HCT116 (cell line): ENCODE measurements around the gene NIM1K. TPM values are rescaled to one million over a fixed set of nuclear protein-coding genes. Genes with fewer than 3 reads are reported as not detected.

Source experiments
- ATAC-seq: fragments of 200-7000 bp; cut with Tn5 transposase; 2 replicates; pipeline ENCODE4 v1.9.1; 2020; ENCODE audit warnings: mild to moderate bottlenecking, moderate library complexity
- BruUV-seq: library from RNA; stranded (reverse); fragments of 400-500 nt; replicated peaks from 2 replicates; lab custom pipeline; 2021; lab: Mats Ljungman, UMichigan
- CTCF ChIA-PET: fragments of 300-600 bp; sonication (Branson Sonifier 250); formaldehyde crosslinking; loops from one replicate; lab custom pipeline; 2021; ENCODE audit warnings: antibody characterized with exemption; lab: Charles Lee
- POLR2A ChIA-PET: fragments of 300-600, 350-600 bp; sonication (Branson Sonifier 250); formaldehyde crosslinking; loops from one replicate; lab custom pipeline; 2021; ENCODE audit warnings: antibody characterized with exemption; lab: Charles Lee
- RAD21 ChIA-PET, 2 experiments: fragments of 300-600 bp; sonication (Branson Sonifier 250); formaldehyde crosslinking; loops; one replicate each; lab custom pipeline; 2023; ENCODE audit warnings: low total read pairs in 2 of 2; ENCODE audit not compliant: uncharacterized antibody in 2 of 2, unreplicated experiment in 2 of 2, low non-redundant PET in 1 of 2; lab: Charles Lee
- DNase-seq: peaks from one replicate; pipeline ENCODE4 v3.0.0-alpha.2; 2010; ENCODE audit warnings: low read depth, low spot score
- H2AFZ ChIP-seq: fragments of 200-600 bp; shearing (Covaris generic), sonication (generic); 2 replicates; pipeline ENCODE4 v1.6.1; 2017; ENCODE audit warnings: low read depth, mixed run types, mixed read lengths, antibody characterized with exemption, low read length; ENCODE audit not compliant: poor library complexity, severe bottlenecking
- H3K27ac ChIP-seq: 2 replicates; pipeline ENCODE4 v1.5.1; 2012; ENCODE audit warnings: low read depth, low read length
- H3K27me3 ChIP-seq: fragments of 200-600 bp; sonication (generic); 2 replicates; pipeline ENCODE4 v1.6.1; 2016; ENCODE audit warnings: mixed run types, low read length, mixed read lengths; ENCODE audit not compliant: insufficient read depth
- H3K36me3 ChIP-seq, 2 experiments: fragments of 200-500 bp in 1 of 2; fragments of 200-600 bp in 1 of 2; sonication (Bioruptor generic) in 1 of 2; sonication (generic) in 1 of 2; 2 replicates each; pipeline versions ENCODE4 v1.5.1 to v1.6.1; 2014 to 2016; ENCODE audit warnings: low read length in 2 of 2, inconsistent platforms in 1 of 2, mixed read lengths in 1 of 2, mixed run types in 1 of 2; ENCODE audit not compliant: insufficient read depth in 2 of 2, control insufficient read depth in 1 of 2
- H3K4me1 ChIP-seq, 2 experiments: fragments of 200-600 bp in 1 of 2; sonication (generic) in 1 of 2; 2 replicates each; pipeline versions ENCODE4 v1.5.1 to v1.6.1; 2012 to 2017; ENCODE audit warnings: low read length in 2 of 2, inconsistent platforms in 1 of 2, mild to moderate bottlenecking in 1 of 2, mixed read lengths in 1 of 2, mixed run types in 1 of 2, moderate library complexity in 1 of 2; ENCODE audit not compliant: insufficient read depth in 2 of 2, control insufficient read depth in 1 of 2
- H3K4me2 ChIP-seq: fragments of 200-600 bp; sonication (generic); 2 replicates; pipeline ENCODE4 v1.6.1; 2017; ENCODE audit warnings: mixed run types, low read length, mixed read lengths
- H3K4me3 ChIP-seq, 2 experiments: fragments of 200-600 bp in 1 of 2; sonication (generic) in 1 of 2; replicated peaks in 1 of 2; 2 replicates each; pipeline ENCODE4 v1.5.1; 2011 to 2016; ENCODE audit warnings: low read length in 2 of 2, control low read depth in 1 of 2, low read depth in 1 of 2, mild to moderate bottlenecking in 1 of 2, mixed read lengths in 1 of 2, mixed run types in 1 of 2
- H3K79me2 ChIP-seq: fragments of 200-600 bp; sonication (generic); 2 replicates; pipeline ENCODE4 v1.6.1; 2017; ENCODE audit warnings: mild to moderate bottlenecking, mixed run types, low read length, moderate library complexity, mixed read lengths; ENCODE audit not compliant: insufficient read depth
- H3K9ac ChIP-seq: fragments of 200-600 bp; sonication (generic); 2 replicates; pipeline ENCODE4 v1.6.1; 2016; ENCODE audit warnings: low read length, mixed read lengths
- H3K9me2 ChIP-seq: fragments of 200-600 bp; sonication (generic), shearing (Covaris generic); 2 replicates; pipeline ENCODE4 v1.6.1; 2017; ENCODE audit warnings: mixed run types, mild to moderate bottlenecking, moderate library complexity; ENCODE audit not compliant: insufficient read depth
- H3K9me3 ChIP-seq, 2 experiments: fragments of 200-500 bp in 1 of 2; fragments of 200-600 bp in 1 of 2; sonication (Bioruptor generic) in 1 of 2; sonication (generic) in 1 of 2; 2 replicates each; pipeline ENCODE4 v1.6.1; 2014 to 2017; ENCODE audit warnings: low read length in 2 of 2, mixed read lengths in 2 of 2, inconsistent platforms in 1 of 2, low read depth in 1 of 2, mild to moderate bottlenecking in 1 of 2, mixed run types in 1 of 2, moderate library complexity in 1 of 2; ENCODE audit not compliant: control insufficient read depth in 1 of 2, insufficient read depth in 1 of 2
- H4K20me1 ChIP-seq: fragments of 200-600 bp; sonication (generic), shearing (Covaris generic); 2 replicates; pipeline ENCODE4 v1.6.1; 2017; ENCODE audit warnings: mixed run types, mild to moderate bottlenecking, moderate library complexity; ENCODE audit not compliant: insufficient read depth
- CBX3 ChIP-seq: IDR thresholded peaks from 2 replicates; pipeline ENCODE4 v1.6.1; 2012; ENCODE audit warnings: low read depth
- CEBPB ChIP-seq: IDR thresholded peaks from 2 replicates; pipeline ENCODE4 v1.6.1; 2012; ENCODE audit warnings: low read depth
- FOSL1 ChIP-seq: IDR thresholded peaks from 2 replicates; pipeline ENCODE4 v1.6.1; 2012; ENCODE audit warnings: low read depth
- JUND ChIP-seq: IDR thresholded peaks from 2 replicates; pipeline ENCODE4 v1.6.1; 2012
- POLR2AphosphoS5 ChIP-seq: IDR thresholded peaks from 2 replicates; pipeline ENCODE4 v1.6.1; 2011; ENCODE audit warnings: mild to moderate bottlenecking, low read depth, low read length, moderate library complexity
- SIN3A ChIP-seq: IDR thresholded peaks from 2 replicates; pipeline ENCODE4 v1.6.1; 2012; ENCODE audit warnings: low read depth
- YY1 ChIP-seq: IDR thresholded peaks from 2 replicates; pipeline ENCODE4 v1.6.1; 2011; ENCODE audit warnings: low read length, low read depth, moderate library complexity, mild to moderate bottlenecking; ENCODE audit not compliant: insufficient replicate concordance; ENCODE audit errors: extremely low read depth
- ZNF274 ChIP-seq: fragments of 200-500 bp; sonication (Bioruptor generic); IDR thresholded peaks from 2 replicates; pipeline ENCODE4 v1.6.1; 2014; ENCODE audit warnings: mild to moderate bottlenecking, low read depth, low read length, inconsistent platforms
- intact Hi-C: fragments of 100-400 bp; cut with micrococcal nuclease; formaldehyde crosslinking; loops from 2 replicates; pipeline ENCODE4 v1.10.0; 2022
- total RNA-seq: library from RNA; stranded (reverse); gene quantifications from one replicate; pipeline ENCODE4 v1.2.1, GENCODE V29; 2021; ENCODE audit not compliant: unreplicated experiment
- TF ChIP-seq, protein P1 (sequence below): IDR thresholded peaks from 2 replicates; pipeline ENCODE4 v1.6.1; 2011; ENCODE audit warnings: mild to moderate bottlenecking, low read length, moderate library complexity; ENCODE audit not compliant: insufficient replicate concordance; ENCODE audit errors: extremely low read depth
- TF ChIP-seq, protein P2 (sequence below): IDR thresholded peaks from 2 replicates; pipeline ENCODE4 v1.6.1; 2012
- TF ChIP-seq, protein P3 (sequence below): IDR thresholded peaks from 2 replicates; pipeline ENCODE4 v1.6.1; 2012; ENCODE audit warnings: low read depth

NIM1K gene
- total RNA-seq, 1 experiment from 2014 or later: 0.44 TPM

DNA sequence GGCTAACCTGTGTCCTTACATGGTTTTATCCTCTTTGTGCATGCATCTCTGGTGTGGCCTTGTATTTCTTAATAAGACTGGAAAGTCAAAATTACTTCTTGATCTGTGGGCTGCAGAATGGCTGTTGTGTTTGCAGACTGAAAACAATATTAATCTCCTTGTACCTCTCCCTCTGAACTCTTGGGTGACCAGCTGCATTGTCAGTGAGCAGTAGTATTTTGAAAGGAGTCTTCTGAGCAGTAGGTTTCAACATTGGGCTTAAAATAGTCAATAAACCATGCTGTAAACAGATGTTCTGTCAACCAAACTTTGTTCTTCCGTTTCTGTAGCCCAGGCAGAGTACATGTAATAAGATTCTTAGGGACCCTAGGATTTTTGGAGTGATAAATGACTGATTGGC, 26.7 kb upstream of the NIM1K start:
- BruUV-seq: no TSS peak
- TF ChIP-seq, protein P1, sequence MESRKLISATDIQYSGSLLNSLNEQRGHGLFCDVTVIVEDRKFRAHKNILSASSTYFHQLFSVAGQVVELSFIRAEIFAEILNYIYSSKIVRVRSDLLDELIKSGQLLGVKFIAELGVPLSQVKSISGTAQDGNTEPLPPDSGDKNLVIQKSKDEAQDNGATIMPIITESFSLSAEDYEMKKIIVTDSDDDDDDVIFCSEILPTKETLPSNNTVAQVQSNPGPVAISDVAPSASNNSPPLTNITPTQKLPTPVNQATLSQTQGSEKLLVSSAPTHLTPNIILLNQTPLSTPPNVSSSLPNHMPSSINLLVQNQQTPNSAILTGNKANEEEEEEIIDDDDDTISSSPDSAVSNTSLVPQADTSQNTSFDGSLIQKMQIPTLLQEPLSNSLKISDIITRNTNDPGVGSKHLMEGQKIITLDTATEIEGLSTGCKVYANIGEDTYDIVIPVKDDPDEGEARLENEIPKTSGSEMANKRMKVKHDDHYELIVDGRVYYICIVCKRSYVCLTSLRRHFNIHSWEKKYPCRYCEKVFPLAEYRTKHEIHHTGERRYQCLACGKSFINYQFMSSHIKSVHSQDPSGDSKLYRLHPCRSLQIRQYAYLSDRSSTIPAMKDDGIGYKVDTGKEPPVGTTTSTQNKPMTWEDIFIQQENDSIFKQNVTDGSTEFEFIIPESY: no peak
- TF ChIP-seq JUND (no peak), SIN3A (no peak), CBX3 (no peak)
- TF ChIP-seq, protein P2, sequence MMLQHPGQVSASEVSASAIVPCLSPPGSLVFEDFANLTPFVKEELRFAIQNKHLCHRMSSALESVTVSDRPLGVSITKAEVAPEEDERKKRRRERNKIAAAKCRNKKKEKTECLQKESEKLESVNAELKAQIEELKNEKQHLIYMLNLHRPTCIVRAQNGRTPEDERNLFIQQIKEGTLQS: no peak
- TF ChIP-seq, all 23 proteins: peak for 0
- H3K27me3 ChIP-seq: no peaks in the 10 kb centered on the region
- no peak overlapping the region for H3K4me2 ChIP-seq
- intact Hi-C loops: no loop called here
- ATAC-seq (no peak), DNase-seq (no peak)
- H3K4me1 ChIP-seq: peaks cover 0 to 7% of the 10 kb centered on the region in 2 experiments; a peak in 1 of 4 replicates
- CTCF ChIA-PET: no interaction called here
- H3K9me3 ChIP-seq: no peaks in the 10 kb centered on the region
- peaks cover 14 to 20% of the 10 kb centered on the region in 2 experiments; a peak in 2 of 4 replicates for H3K36me3 ChIP-seq
- H2AFZ ChIP-seq: no peak overlapping the region
- no peaks in the 10 kb centered on the region for H3K9me2 ChIP-seq
- no peaks in the 10 kb centered on the region for H4K20me1 ChIP-seq
- POLR2A ChIA-PET: no interaction called here
- H3K27ac ChIP-seq: no peak overlapping the region
- RAD21 ChIA-PET: no interaction called here
- peaks cover 36% of the 10 kb centered on the region for H3K79me2 ChIP-seq
- no peak overlapping the region for H3K9ac ChIP-seq
- H3K4me3 ChIP-seq: no peak overlapping the region

DNA sequence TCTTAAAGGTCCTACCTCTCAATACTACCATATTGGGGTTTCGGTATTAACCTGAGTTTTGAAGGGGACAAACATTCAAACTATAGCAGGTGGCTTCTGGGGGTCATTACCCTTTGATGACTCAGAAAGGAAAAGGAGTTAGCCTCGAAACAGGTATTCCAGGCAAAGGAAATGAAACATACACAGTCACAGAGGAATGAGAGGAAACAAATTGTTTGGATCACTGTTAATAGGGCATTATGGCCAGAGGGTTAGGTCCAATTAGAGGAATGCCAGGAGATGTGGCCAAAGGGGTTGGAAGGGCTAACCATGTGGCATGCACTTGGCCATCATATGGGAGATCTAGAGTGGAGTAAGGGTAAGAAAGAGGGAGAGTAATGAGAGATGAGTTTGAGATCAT, 23.9 kb upstream of the NIM1K start:
- RAD21 ChIA-PET: no interaction called here
- ATAC-seq: no peak
- Histone ChIP-seq H3K4me2 (no peak overlapping the region), H3K27ac (no peak overlapping the region), H2AFZ (no peak overlapping the region), H3K9ac (no peak overlapping the region), H3K79me2 (peaks cover 40% of the 10 kb centered on the region), H4K20me1 (0 out of 2 replicates have a peak, but pooled peaks cover 2% of the 10 kb centered on the region), H3K9me2 (no peaks in the 10 kb centered on the region), H3K4me3 (no peak overlapping the region), H3K27me3 (no peaks in the 10 kb centered on the region), H3K4me1 (peaks cover 0 to 7% of the 10 kb centered on the region in 2 experiments; a peak in 1 of 4 replicates), H3K9me3 (no peaks in the 10 kb centered on the region), H3K36me3 (peaks cover 8 to 19% of the 10 kb centered on the region in 2 experiments; a peak in 3 of 4 replicates)
- POLR2A ChIA-PET: no interaction called here
- DNase-seq: no peak
- intact Hi-C loops: no loop called here
- CTCF ChIA-PET: no interaction called here
- no TSS peak for BruUV-seq
- TF ChIP-seq YY1: no peak
- TF ChIP-seq, protein P3, sequence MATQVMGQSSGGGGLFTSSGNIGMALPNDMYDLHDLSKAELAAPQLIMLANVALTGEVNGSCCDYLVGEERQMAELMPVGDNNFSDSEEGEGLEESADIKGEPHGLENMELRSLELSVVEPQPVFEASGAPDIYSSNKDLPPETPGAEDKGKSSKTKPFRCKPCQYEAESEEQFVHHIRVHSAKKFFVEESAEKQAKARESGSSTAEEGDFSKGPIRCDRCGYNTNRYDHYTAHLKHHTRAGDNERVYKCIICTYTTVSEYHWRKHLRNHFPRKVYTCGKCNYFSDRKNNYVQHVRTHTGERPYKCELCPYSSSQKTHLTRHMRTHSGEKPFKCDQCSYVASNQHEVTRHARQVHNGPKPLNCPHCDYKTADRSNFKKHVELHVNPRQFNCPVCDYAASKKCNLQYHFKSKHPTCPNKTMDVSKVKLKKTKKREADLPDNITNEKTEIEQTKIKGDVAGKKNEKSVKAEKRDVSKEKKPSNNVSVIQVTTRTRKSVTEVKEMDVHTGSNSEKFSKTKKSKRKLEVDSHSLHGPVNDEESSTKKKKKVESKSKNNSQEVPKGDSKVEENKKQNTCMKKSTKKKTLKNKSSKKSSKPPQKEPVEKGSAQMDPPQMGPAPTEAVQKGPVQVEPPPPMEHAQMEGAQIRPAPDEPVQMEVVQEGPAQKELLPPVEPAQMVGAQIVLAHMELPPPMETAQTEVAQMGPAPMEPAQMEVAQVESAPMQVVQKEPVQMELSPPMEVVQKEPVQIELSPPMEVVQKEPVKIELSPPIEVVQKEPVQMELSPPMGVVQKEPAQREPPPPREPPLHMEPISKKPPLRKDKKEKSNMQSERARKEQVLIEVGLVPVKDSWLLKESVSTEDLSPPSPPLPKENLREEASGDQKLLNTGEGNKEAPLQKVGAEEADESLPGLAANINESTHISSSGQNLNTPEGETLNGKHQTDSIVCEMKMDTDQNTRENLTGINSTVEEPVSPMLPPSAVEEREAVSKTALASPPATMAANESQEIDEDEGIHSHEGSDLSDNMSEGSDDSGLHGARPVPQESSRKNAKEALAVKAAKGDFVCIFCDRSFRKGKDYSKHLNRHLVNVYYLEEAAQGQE: no peak
- no peak for TF ChIP-seq ZNF274
- TF ChIP-seq, protein P2: no peak
- no peak for TF ChIP-seq POLR2AphosphoS5
- no peak for TF ChIP-seq CBX3
- no peak for TF ChIP-seq CEBPB
- no peak for TF ChIP-seq FOSL1
